GM12875 (cell line): ENCODE results near the gene HACD2.

Source experiments
- H3K4me3 ChIP-seq: one replicate; pipeline ENCODE4 v1.5.1; 2011; ENCODE audit warnings: low read depth, low read length, control low read depth
- CTCF ChIP-seq: IDR thresholded peaks from 2 replicates; pipeline ENCODE4 v1.5.1; 2011; ENCODE audit warnings: low read depth, mild to moderate bottlenecking, control low read depth, inconsistent platforms, low read length, moderate library complexity, borderline replicate concordance; ENCODE audit not compliant: insufficient read depth

The HACD2 gene

GRCh38 chr3:123584988-123585937 is at the start of gene HACD2:
HACD2 (minus strand) TSS chr3:123585053; CDS start chr3:123585027, 26 bp downstream.
- TF ChIP-seq CTCF: no peak

DNA sequence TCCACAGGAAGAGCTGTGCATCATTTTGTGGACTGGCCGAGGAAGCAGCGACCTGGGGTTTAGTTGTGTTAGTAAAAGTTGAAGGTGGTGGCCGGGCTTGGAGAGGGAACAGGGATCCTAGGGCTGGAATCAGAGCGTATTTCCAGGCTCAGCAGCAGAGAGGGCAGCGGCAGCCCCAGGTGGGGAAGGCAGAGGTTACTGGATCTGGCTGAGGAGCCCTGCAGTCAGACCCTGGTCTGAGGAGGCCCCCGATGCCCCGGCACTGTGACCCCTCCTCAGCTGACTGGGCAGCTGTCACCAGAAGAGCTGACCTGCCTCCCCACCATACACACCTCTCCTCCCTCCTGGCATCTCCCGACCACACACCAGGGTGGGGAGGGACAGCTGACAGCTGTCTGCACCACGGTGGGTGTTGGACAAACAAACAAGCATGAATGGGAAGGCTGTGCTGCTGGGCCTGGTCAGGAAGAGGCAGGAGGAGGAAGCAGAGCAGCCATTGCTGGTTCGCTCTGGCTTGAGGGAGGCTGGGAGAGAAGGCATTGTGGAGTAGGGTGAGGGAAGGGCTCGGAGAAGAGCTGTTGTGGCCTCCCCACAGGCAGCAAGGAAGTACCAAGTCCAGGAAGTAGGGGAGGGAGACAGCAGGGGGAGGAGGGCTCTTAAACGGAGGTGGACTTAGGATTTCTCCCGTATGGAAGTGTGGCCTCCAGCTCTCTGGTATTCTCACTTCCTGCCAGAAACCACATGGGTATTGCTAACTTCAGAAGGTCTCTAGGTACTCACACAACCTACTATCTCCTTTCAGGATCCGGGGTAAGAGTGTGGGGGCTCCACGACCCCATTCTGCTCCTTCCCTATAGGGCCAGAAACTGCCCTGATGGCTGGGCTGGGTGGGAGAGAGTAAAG is 49.5 kb upstream of the HACD2 start:
- H3K4me3 ChIP-seq: no peak overlapping the region
- TF ChIP-seq CTCF: no peak

More at GRCh38 chr3:123584988-123585937, at the start of gene HACD2:
- peak within 1 kb of the TSS; percentile 83 for H3K4me3 ChIP-seq

DNA sequence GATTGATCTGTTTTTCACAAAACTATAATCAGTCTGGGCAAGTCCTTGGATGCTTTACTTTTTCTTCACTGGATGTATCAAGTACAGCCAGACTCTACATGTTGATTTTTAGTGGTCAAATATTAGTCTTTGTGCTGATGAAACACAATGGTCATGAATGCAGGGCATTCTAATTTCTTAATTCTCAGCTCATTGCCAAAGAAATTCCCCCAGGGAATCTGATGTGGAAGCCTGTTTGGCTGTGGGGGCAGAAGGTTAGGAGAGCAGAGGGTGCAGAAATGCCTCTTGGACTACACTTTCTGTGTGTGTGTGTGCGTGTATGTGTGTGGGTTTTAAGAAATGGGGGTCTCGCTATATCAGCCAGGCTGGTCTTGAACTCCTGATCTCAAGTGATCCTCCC is 48.7 kb upstream of the HACD2 start:
- TF ChIP-seq CTCF: no peak
- no peak overlapping the region for H3K4me3 ChIP-seq

DNA sequence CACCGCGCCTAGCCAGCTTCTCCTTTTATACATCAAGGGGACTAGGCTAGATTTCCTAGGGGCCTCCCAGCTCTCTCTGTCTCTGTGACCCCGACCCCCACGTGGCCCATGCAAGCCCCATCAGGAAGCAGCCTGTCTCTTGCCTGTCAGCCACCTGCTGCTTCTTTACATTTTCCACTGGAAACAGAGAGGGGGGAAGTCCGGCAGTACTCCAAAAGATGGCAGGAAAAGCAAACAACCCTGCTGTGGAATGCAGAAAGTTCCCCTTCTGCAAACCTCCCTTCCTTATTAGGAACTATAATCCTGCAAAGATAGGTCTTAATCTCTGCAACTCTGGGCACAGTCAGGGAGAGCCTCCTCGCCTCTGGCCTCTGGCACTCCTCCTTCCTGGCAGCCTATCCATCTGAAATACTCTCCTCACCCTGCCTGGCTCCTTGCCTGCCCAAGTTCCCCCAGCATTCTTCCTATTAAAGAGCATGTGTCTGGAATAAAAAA is 47.4 kb upstream of the HACD2 start:
- no peak for TF ChIP-seq CTCF

DNA sequence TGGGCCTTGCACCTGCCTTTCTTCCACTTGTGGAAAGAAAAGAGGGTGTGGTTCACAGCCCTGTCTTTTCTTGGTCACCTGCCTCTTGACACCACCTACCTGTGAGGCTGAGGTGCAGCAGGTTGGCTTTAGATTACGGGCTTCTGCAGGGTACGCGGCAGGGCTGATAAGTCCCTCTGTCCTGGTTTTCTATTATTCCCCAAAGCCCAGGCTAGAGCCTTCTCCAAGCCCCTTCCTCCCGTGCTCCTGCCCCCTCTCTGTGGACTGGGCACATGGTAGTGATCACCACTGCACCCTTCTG is 44.8 kb upstream of the HACD2 start:
- TF ChIP-seq CTCF: no peak
- no peak overlapping the region for H3K4me3 ChIP-seq

More for the DNA sequence above, 47.4 kb upstream of the HACD2 start:
- no peak overlapping the region for H3K4me3 ChIP-seq

GRCh38 chr3:123628996-123629746 is 44.3 kb upstream of the HACD2 start:
- TF ChIP-seq CTCF: no peak
- no peak overlapping the region for H3K4me3 ChIP-seq
